K562 treated with DMSO at 1 percent for 24 hours (cell line): Measurements from ENCODE around the gene TMEM186. TPM values are rescaled to one million over a fixed set of nuclear protein-coding genes. Genes with fewer than 3 reads are reported as not detected.

Experiments used
- total RNA-seq: library from RNA; unstranded; fragments of 300-600 nt; gene quantifications from 2 replicates; pipeline ENCODE4 v1.2.3, GENCODE V29; 2022; ENCODE audit warnings: low read depth; ENCODE audit not compliant: insufficient read depth

Gene TMEM186, protein sequence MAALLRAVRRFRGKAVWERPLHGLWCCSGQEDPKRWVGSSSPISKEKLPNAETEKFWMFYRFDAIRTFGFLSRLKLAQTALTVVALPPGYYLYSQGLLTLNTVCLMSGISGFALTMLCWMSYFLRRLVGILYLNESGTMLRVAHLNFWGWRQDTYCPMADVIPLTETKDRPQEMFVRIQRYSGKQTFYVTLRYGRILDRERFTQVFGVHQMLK
- total RNA-seq = 10.3 and 13.5 TPM in 2 replicates

DNA sequence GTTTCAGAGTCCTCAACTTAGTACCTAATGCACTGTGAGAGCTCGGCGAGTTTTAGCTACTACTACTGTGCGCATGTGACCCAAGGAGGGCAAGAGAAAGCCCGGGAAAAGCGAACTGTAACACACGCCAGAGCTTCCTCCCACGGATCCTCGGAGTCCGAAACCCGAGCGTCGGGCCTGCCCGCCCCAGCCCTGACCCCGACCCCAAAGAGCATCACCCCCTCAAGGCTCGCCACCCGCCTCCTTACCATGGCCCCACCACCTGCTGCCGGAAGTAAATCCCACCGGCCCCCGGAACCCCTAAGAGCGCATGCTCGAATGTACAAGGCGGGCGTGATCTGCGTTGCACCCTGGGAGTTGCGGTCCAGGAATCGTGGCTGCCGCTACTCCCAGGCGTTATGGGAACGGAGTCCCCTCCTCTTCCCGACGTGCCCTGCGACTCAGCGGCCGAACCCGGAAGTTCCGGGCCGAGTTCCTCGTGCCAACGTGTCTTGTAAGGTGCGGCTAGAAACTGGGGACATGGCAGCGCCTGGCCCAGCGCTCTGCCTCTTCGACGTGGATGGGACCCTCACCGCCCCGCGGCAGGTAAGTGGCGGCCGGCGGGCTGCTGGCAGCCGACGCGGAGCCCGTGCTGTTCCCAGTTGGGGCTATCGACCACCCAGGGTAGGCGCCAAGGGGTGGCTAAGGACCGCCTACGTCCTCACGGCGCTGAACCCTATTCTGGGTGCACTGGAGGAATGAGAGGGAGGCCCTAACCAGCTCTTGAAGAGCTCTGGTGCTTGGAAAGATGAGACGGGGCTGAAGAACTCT, at the start of gene TMEM186, which contains the start of gene PMM2:
Gene TMEM186, minus strand, starts transcription at position 276 of the 810 bp plus-strand sequence. Its CDS starts 25 bp downstream, at position 251.
Gene PMM2, plus strand, starts transcription at position 476 of the 810 bp plus-strand sequence. Its CDS starts 44 bp downstream, at position 520.

Other genes starting within 250 kb of the TMEM186 start
- gene TMEM114, start 207.1 kb downstream of the TMEM186 start, total RNA-seq = not detected in 2 replicates
- gene METTL22, start 175.9 kb downstream of the TMEM186 start, total RNA-seq = 21.4 and 40.6 TPM in 2 replicates
- 0.43 and 0.67 TPM in 2 replicates for gene ABAT, start 123.0 kb downstream of the TMEM186 start, total RNA-seq
- gene PMM2, start 200 bp upstream of the TMEM186 start, total RNA-seq = 11.1 and 12.1 TPM in 2 replicates
- 181 and 205 TPM in 2 replicates for gene CARHSP1, start 71.4 kb upstream of the TMEM186 start, total RNA-seq
- not detected in 2 replicates for gene LITAFD, start 84.7 kb upstream of the TMEM186 start, total RNA-seq
- 28.9 and 29.3 TPM in 2 replicates for gene USP7, start 166.3 kb upstream of the TMEM186 start, total RNA-seq